Lung microvascular endothelial cell (primary cell): Measurements from ENCODE around the gene CRYGD. TPM values are rescaled to one million over a fixed set of nuclear protein-coding genes. Genes with fewer than 3 reads are reported as not detected.

Source experiments
- DNase-seq, 2 donors: peaks; one replicate each; pipeline versions ENCODE4 v3.0.0 to v3.0.0-alpha.2; 2010; ENCODE audit warnings: low read depth in 2 of 2
- total RNA-seq: library from RNA; depleted of rRNA; stranded (reverse); fragments of >200 nt; gene quantifications from 2 replicates; pipeline ENCODE4 v1.2.1, GENCODE V29; 2014

CRYGD gene
- total RNA-seq, 1 donor from 2014 or later, result not detected

GRCh38 chr2:208083807-208084206 lies 40.5 kb downstream of the CRYGD start:
- DNase-seq, result no peak

GRCh38 chr2:208077276-208077675 lies 47.0 kb downstream of the CRYGD start:
- no peak for DNase-seq

- DNase-seq, result no peak
Measured at GRCh38 chr2:208074610-208075356, 49.5 kb downstream of the CRYGD start.

- DNase-seq, result peak; percentile 69 to 77
Measured at GRCh38 chr2:208072250-208072892, 52.0 kb downstream of the CRYGD start.

Other genes starting within 250 kb of the CRYGD start
- gene PLEKHM3, start 99.0 kb downstream of the CRYGD start, total RNA-seq, result 7.0 and 16.5 TPM in 2 replicates
- not detected in 2 replicates for gene CRYGC, start 5.3 kb upstream of the CRYGD start, total RNA-seq
- not detected in 2 replicates for gene CRYGB, start 21.6 kb upstream of the CRYGD start, total RNA-seq
- gene CRYGA, start 39.1 kb upstream of the CRYGD start, total RNA-seq, result not detected in 2 replicates
- gene C2orf80, start 65.5 kb upstream of the CRYGD start, total RNA-seq, result not detected in 2 replicates
- gene IDH1, start 130.5 kb upstream of the CRYGD start, total RNA-seq, result 69.2 and 86.3 TPM in 2 replicates
- 17.9 and 21.6 TPM in 2 replicates for gene PIKFYVE, start 141.7 kb upstream of the CRYGD start, total RNA-seq